Neural cell (in vitro differentiated cells): ENCODE measurements around the gene SPATS2L.

Source experiments
- EP300 ChIP-seq: fragments of 450-650 bp; conservative IDR thresholded peaks from 2 replicates; pipeline ENCODE4 v1.6.1; 2014; ENCODE audit warnings: antibody characterized with exemption, mild to moderate bottlenecking, moderate library complexity; ENCODE audit not compliant: poor library complexity, severe bottlenecking
- EZH2 ChIP-seq: fragments of 200-600, 300-800 bp; shearing (Covaris generic), sonication (generic); IDR thresholded peaks from 2 replicates; pipeline ENCODE4 v1.6.1; 2014; ENCODE audit warnings: antibody characterized with exemption, low read length, borderline replicate concordance, mild to moderate bottlenecking; ENCODE audit not compliant: insufficient read depth, poor library complexity, severe bottlenecking
- MXI1 ChIP-seq: fragments of 450-650 bp; conservative IDR thresholded peaks from 2 replicates; pipeline ENCODE4 v1.6.1; 2014; ENCODE audit warnings: antibody characterized with exemption, mild to moderate bottlenecking; ENCODE audit not compliant: poor library complexity, severe bottlenecking
- POLR2AphosphoS5 ChIP-seq: IDR thresholded peaks from 2 replicates; pipeline ENCODE4 v1.6.1; 2012
- RAD21 ChIP-seq: fragments of 450-650 bp; conservative IDR thresholded peaks from 2 replicates; pipeline ENCODE4 v1.6.1; 2014; ENCODE audit warnings: antibody characterized with exemption, mild to moderate bottlenecking, moderate library complexity
- TAF1 ChIP-seq: IDR thresholded peaks from 2 replicates; pipeline ENCODE4 v1.6.1; 2012; ENCODE audit warnings: low read depth
- TF ChIP-seq, protein P1 (sequence below): fragments of 450-650 bp; IDR thresholded peaks from 2 replicates; pipeline ENCODE4 v1.5.1; 2014; ENCODE audit warnings: antibody characterized with exemption, mild to moderate bottlenecking, moderate library complexity; ENCODE audit not compliant: poor library complexity, severe bottlenecking
- TF ChIP-seq, protein P2 (sequence below): IDR thresholded peaks from 2 replicates; pipeline ENCODE4 v1.6.1; 2012; ENCODE audit warnings: borderline replicate concordance

DNA sequence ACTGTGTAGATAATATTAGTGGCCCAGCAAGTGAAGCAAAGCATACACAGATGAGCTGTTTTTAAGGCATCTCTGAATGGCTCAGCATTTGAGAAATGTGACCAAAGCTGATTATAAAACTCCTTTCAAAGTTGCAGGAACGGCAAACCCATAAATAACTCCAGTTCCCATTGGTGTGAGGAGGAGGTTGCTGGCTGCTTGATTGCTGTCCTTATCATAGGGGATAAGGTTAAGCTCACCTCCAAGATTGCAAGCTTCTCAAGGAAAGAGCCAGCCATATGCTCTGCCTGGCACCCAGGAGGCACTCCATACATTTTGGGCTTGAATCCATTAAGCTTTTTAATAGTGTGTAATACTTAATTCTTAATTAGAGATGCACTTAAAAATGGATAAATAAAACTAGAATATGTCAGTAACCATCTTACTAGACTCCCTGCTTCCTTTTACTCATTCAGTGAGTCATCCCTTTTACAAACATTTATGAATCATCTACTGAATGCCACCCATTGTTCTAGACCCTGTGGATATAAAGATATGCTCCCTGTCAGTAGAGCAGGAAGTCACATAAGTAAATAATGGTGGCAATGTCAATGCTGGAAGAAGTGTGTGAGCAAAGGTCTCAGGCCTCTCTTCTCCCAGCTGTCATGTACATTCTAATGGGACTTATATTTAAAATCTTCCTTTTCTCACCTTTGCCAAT is 99.3 kb downstream of the SPATS2L start:
- TF ChIP-seq, protein P1, sequence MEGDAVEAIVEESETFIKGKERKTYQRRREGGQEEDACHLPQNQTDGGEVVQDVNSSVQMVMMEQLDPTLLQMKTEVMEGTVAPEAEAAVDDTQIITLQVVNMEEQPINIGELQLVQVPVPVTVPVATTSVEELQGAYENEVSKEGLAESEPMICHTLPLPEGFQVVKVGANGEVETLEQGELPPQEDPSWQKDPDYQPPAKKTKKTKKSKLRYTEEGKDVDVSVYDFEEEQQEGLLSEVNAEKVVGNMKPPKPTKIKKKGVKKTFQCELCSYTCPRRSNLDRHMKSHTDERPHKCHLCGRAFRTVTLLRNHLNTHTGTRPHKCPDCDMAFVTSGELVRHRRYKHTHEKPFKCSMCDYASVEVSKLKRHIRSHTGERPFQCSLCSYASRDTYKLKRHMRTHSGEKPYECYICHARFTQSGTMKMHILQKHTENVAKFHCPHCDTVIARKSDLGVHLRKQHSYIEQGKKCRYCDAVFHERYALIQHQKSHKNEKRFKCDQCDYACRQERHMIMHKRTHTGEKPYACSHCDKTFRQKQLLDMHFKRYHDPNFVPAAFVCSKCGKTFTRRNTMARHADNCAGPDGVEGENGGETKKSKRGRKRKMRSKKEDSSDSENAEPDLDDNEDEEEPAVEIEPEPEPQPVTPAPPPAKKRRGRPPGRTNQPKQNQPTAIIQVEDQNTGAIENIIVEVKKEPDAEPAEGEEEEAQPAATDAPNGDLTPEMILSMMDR, result no peak
- TF ChIP-seq TAF1 (no peak), MXI1 (no peak), POLR2AphosphoS5 (no peak), RAD21 (no peak), EZH2 (no peak), EP300 (no peak)
- TF ChIP-seq, protein P2, sequence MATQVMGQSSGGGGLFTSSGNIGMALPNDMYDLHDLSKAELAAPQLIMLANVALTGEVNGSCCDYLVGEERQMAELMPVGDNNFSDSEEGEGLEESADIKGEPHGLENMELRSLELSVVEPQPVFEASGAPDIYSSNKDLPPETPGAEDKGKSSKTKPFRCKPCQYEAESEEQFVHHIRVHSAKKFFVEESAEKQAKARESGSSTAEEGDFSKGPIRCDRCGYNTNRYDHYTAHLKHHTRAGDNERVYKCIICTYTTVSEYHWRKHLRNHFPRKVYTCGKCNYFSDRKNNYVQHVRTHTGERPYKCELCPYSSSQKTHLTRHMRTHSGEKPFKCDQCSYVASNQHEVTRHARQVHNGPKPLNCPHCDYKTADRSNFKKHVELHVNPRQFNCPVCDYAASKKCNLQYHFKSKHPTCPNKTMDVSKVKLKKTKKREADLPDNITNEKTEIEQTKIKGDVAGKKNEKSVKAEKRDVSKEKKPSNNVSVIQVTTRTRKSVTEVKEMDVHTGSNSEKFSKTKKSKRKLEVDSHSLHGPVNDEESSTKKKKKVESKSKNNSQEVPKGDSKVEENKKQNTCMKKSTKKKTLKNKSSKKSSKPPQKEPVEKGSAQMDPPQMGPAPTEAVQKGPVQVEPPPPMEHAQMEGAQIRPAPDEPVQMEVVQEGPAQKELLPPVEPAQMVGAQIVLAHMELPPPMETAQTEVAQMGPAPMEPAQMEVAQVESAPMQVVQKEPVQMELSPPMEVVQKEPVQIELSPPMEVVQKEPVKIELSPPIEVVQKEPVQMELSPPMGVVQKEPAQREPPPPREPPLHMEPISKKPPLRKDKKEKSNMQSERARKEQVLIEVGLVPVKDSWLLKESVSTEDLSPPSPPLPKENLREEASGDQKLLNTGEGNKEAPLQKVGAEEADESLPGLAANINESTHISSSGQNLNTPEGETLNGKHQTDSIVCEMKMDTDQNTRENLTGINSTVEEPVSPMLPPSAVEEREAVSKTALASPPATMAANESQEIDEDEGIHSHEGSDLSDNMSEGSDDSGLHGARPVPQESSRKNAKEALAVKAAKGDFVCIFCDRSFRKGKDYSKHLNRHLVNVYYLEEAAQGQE, result no peak
